ENCODE results near the gene REXO1.

- TF ChIP-seq CTCF (IDR thresholded peaks at IDR 0.05) (no peak), POLR2A (IDR thresholded peaks at IDR 0.05) (no peak)
These were observed 34.8 kb upstream of the REXO1 start for GRCh38 chr19:1882786-1883692.
